HL-60/S4 treated with phorbol 12-myristate 13-acetate at 8.2 ng/mL for 4 days and 3 days (cell line): ENCODE measurements around the gene BCL2.
"Not testable (repeated sequence)": the region's sequence is repeated elsewhere in the genome, so short reads cannot be mapped to it uniquely, and the experiment has no call there.

Experiments used
- in situ Hi-C: fragments of 300-500 bp; cut with MboI; formaldehyde crosslinking; loops from 2 replicates; pipeline ENCODE4 v1.15.0; 2022; ENCODE audit warnings: low sequenced_read_pairs

The BCL2 gene

GRCh38 chr18:63319383-63320122 lies at the start of gene BCL2:
Gene BCL2 (minus strand): TSS chr18:63319769.
- in situ Hi-C loops, result loop anchor here (10.0 kb wide), 2 partner anchors 185 to 305 kb away; no protein-coding TSS in a partner anchor

- in situ Hi-C loops, result no loop called here
Measured at GRCh38 chr18:63368611-63369010, 49.0 kb upstream of the BCL2 start.

GRCh38 chr18:63367053-63367953 lies 47.7 kb upstream of the BCL2 start, which contains the start of gene KDSR:
Gene KDSR (minus strand): TSS chr18:63367206. CDS start chr18:63367118, 88 bp downstream.
- in situ Hi-C loops, result no loop called here

GRCh38 chr18:63366213-63367052 lies 46.9 kb upstream of the BCL2 start:
- in situ Hi-C loops, result no loop called here

GRCh38 chr18:63365876-63366212 lies 46.3 kb upstream of the BCL2 start:
- in situ Hi-C loops, result no loop called here

GRCh38 chr18:63363951-63364350 lies 44.4 kb upstream of the BCL2 start:
- in situ Hi-C loops, result no loop called here

- in situ Hi-C loops, result not testable (repeated sequence)
Measured at GRCh38 chr18:63363420-63363819, 43.9 kb upstream of the BCL2 start.

- in situ Hi-C loops, result no loop called here
Measured at GRCh38 chr18:63356272-63356896, 36.8 kb upstream of the BCL2 start.

GRCh38 chr18:63350230-63350629 lies 30.7 kb upstream of the BCL2 start:
- in situ Hi-C loops, result no loop called here

- in situ Hi-C loops, result no loop called here
Measured at GRCh38 chr18:63348508-63349136, 29.1 kb upstream of the BCL2 start.

GRCh38 chr18:63346480-63347183 lies 27.1 kb upstream of the BCL2 start:
- in situ Hi-C loops, result no loop called here

GRCh38 chr18:63346031-63346430 lies 26.5 kb upstream of the BCL2 start:
- in situ Hi-C loops, result no loop called here

GRCh38 chr18:63344918-63345317 lies 25.3 kb upstream of the BCL2 start:
- in situ Hi-C loops, result no loop called here

GRCh38 chr18:63344263-63344662 lies 24.7 kb upstream of the BCL2 start:
- in situ Hi-C loops, result no loop called here

GRCh38 chr18:63342206-63342605 lies 22.6 kb upstream of the BCL2 start:
- in situ Hi-C loops, result no loop called here

- in situ Hi-C loops, result no loop called here
Measured at GRCh38 chr18:63339920-63340484, 20.4 kb upstream of the BCL2 start.

GRCh38 chr18:63336366-63337099 lies 17.0 kb upstream of the BCL2 start:
- in situ Hi-C loops, result no loop called here

- in situ Hi-C loops, result no loop called here
Measured at GRCh38 chr18:63331105-63331504, 11.5 kb upstream of the BCL2 start.
